Measurements from ENCODE around the gene MYO1D. TPM values are rescaled to one million over a fixed set of nuclear protein-coding genes. Genes with fewer than 3 reads are reported as not detected.
A peak's percentile ranks its signal among the peaks of the same experiment; 100 is the strongest.

Gene MYO1D
- total RNA-seq, 1 experiment from 2014 or later, result 5.6 TPM

GRCh38 chr17:32916134-32916533 is 39.2 kb upstream of the MYO1D start:
- no peak overlapping the region for H3K9ac ChIP-seq (ENCODE audit: low read length)

GRCh38 chr17:32915245-32915644 is 38.3 kb upstream of the MYO1D start:
- Histone ChIP-seq H3K9ac (ENCODE audit: low read length) (no peak overlapping the region), H3K27me3 (ENCODE audit: low read length) (no peaks in the 10 kb centered on the region), H3K4me3 (ENCODE audit: low read length) (no peak overlapping the region), H3K4me2 (ENCODE audit: low read depth, low read length, poor library complexity, severe bottlenecking) (no peak overlapping the region), H2AFZ (ENCODE audit: low read length) (no peak overlapping the region), H3K9me2 (replicated peaks; ENCODE audit: insufficient read depth, low read length) (no peaks in the 10 kb centered on the region), H3K9me3 (ENCODE audit: low read length) (no peaks in the 10 kb centered on the region), H3K4me1 (ENCODE audit: low read length) (no peaks in the 10 kb centered on the region), H3K79me2 (ENCODE audit: low read length) (no peaks in the 10 kb centered on the region), H3K27ac (ENCODE audit: low read length) (no peak overlapping the region), H4K20me1 (ENCODE audit: insufficient read depth, low read depth, low read length) (no peaks in the 10 kb centered on the region), H3K36me3 (ENCODE audit: insufficient read depth, low read length) (no peaks in the 10 kb centered on the region)
- no peak for DNase-seq

More at GRCh38 chr17:32916134-32916533, 39.2 kb upstream of the MYO1D start:
- Histone ChIP-seq H3K4me3 (ENCODE audit: low read length) (no peak overlapping the region), H3K9me2 (replicated peaks; ENCODE audit: insufficient read depth, low read length) (no peaks in the 10 kb centered on the region), H4K20me1 (ENCODE audit: insufficient read depth, low read depth, low read length) (no peaks in the 10 kb centered on the region), H3K4me1 (ENCODE audit: low read length) (no peaks in the 10 kb centered on the region), H3K27ac (ENCODE audit: low read length) (no peak overlapping the region), H3K4me2 (ENCODE audit: low read depth, low read length, poor library complexity, severe bottlenecking) (no peak overlapping the region), H2AFZ (ENCODE audit: low read length) (no peak overlapping the region), H3K36me3 (ENCODE audit: insufficient read depth, low read length) (no peaks in the 10 kb centered on the region), H3K9me3 (ENCODE audit: low read length) (no peaks in the 10 kb centered on the region), H3K79me2 (ENCODE audit: low read length) (no peaks in the 10 kb centered on the region), H3K27me3 (ENCODE audit: low read length) (no peaks in the 10 kb centered on the region)
- DNase-seq, result no peak

GRCh38 chr17:32914181-32914580 is 37.3 kb upstream of the MYO1D start:
- H3K4me3 ChIP-seq (ENCODE audit: low read length), result no peak overlapping the region
- no peak overlapping the region for H3K4me2 ChIP-seq (ENCODE audit: low read depth, low read length, poor library complexity, severe bottlenecking)
- no peak overlapping the region for H3K9ac ChIP-seq (ENCODE audit: low read length)
- H4K20me1 ChIP-seq (ENCODE audit: insufficient read depth, low read depth, low read length), result no peaks in the 10 kb centered on the region
- no peaks in the 10 kb centered on the region for H3K79me2 ChIP-seq (ENCODE audit: low read length)
- no peak overlapping the region for H3K27ac ChIP-seq (ENCODE audit: low read length)
- H2AFZ ChIP-seq (ENCODE audit: low read length), result no peak overlapping the region
- no peaks in the 10 kb centered on the region for H3K4me1 ChIP-seq (ENCODE audit: low read length)
- no peaks in the 10 kb centered on the region for H3K36me3 ChIP-seq (ENCODE audit: insufficient read depth, low read length)
- no peaks in the 10 kb centered on the region for H3K9me2 ChIP-seq (replicated peaks; ENCODE audit: insufficient read depth, low read length)
- DNase-seq, result no peak
- no peaks in the 10 kb centered on the region for H3K27me3 ChIP-seq (ENCODE audit: low read length)
- no peaks in the 10 kb centered on the region for H3K9me3 ChIP-seq (ENCODE audit: low read length)

- Histone ChIP-seq H2AFZ (ENCODE audit: low read length) (no peak overlapping the region), H4K20me1 (ENCODE audit: insufficient read depth, low read depth, low read length) (no peaks in the 10 kb centered on the region), H3K27me3 (ENCODE audit: low read length) (no peaks in the 10 kb centered on the region), H3K9ac (ENCODE audit: low read length) (no peak overlapping the region), H3K4me2 (ENCODE audit: low read depth, low read length, poor library complexity, severe bottlenecking) (no peak overlapping the region), H3K4me1 (ENCODE audit: low read length) (no peaks in the 10 kb centered on the region), H3K9me2 (replicated peaks; ENCODE audit: insufficient read depth, low read length) (no peaks in the 10 kb centered on the region), H3K4me3 (ENCODE audit: low read length) (no peak overlapping the region), H3K27ac (ENCODE audit: low read length) (no peak overlapping the region), H3K79me2 (ENCODE audit: low read length) (no peaks in the 10 kb centered on the region), H3K9me3 (ENCODE audit: low read length) (no peaks in the 10 kb centered on the region), H3K36me3 (ENCODE audit: insufficient read depth, low read length) (no peaks in the 10 kb centered on the region)
- no peak for DNase-seq
Measured at GRCh38 chr17:32913593-32913992, 36.7 kb upstream of the MYO1D start.

- H2AFZ ChIP-seq (ENCODE audit: low read length), result no peak overlapping the region
- H3K9ac ChIP-seq (ENCODE audit: low read length), result no peak overlapping the region
- no peaks in the 10 kb centered on the region for H3K27me3 ChIP-seq (ENCODE audit: low read length)
- H3K9me2 ChIP-seq (replicated peaks; ENCODE audit: insufficient read depth, low read length), result no peaks in the 10 kb centered on the region
- H3K27ac ChIP-seq (ENCODE audit: low read length), result no peak overlapping the region
- no peaks in the 10 kb centered on the region for H3K9me3 ChIP-seq (ENCODE audit: low read length)
- H4K20me1 ChIP-seq (ENCODE audit: insufficient read depth, low read depth, low read length), result no peaks in the 10 kb centered on the region
- no peak for DNase-seq
- H3K4me2 ChIP-seq (ENCODE audit: low read depth, low read length, poor library complexity, severe bottlenecking), result no peak overlapping the region
- no peaks in the 10 kb centered on the region for H3K79me2 ChIP-seq (ENCODE audit: low read length)
- no peaks in the 10 kb centered on the region for H3K4me1 ChIP-seq (ENCODE audit: low read length)
- no peak overlapping the region for H3K4me3 ChIP-seq (ENCODE audit: low read length)
- H3K36me3 ChIP-seq (ENCODE audit: insufficient read depth, low read length), result no peaks in the 10 kb centered on the region
Measured at GRCh38 chr17:32912218-32912897, 35.4 kb upstream of the MYO1D start.

- H4K20me1 ChIP-seq (ENCODE audit: insufficient read depth, low read depth, low read length), result no peaks in the 10 kb centered on the region
- H3K9ac ChIP-seq (ENCODE audit: low read length), result no peak overlapping the region
- no peak for DNase-seq
- no peak overlapping the region for H3K27ac ChIP-seq (ENCODE audit: low read length)
- no peak overlapping the region for H3K4me2 ChIP-seq (ENCODE audit: low read depth, low read length, poor library complexity, severe bottlenecking)
- no peaks in the 10 kb centered on the region for H3K9me3 ChIP-seq (ENCODE audit: low read length)
- no peaks in the 10 kb centered on the region for H3K27me3 ChIP-seq (ENCODE audit: low read length)
- H2AFZ ChIP-seq (ENCODE audit: low read length), result no peak overlapping the region
- H3K4me3 ChIP-seq (ENCODE audit: low read length), result no peak overlapping the region
- H3K36me3 ChIP-seq (ENCODE audit: insufficient read depth, low read length), result no peaks in the 10 kb centered on the region
- no peaks in the 10 kb centered on the region for H3K79me2 ChIP-seq (ENCODE audit: low read length)
- no peaks in the 10 kb centered on the region for H3K4me1 ChIP-seq (ENCODE audit: low read length)
- no peaks in the 10 kb centered on the region for H3K9me2 ChIP-seq (replicated peaks; ENCODE audit: insufficient read depth, low read length)
Measured at GRCh38 chr17:32910769-32911168, 33.8 kb upstream of the MYO1D start.

- Histone ChIP-seq H3K9ac (ENCODE audit: low read length) (no peak overlapping the region), H3K36me3 (ENCODE audit: insufficient read depth, low read length) (no peaks in the 10 kb centered on the region), H3K4me2 (ENCODE audit: low read depth, low read length, poor library complexity, severe bottlenecking) (no peak overlapping the region), H3K9me3 (ENCODE audit: low read length) (no peaks in the 10 kb centered on the region), H3K27me3 (ENCODE audit: low read length) (no peaks in the 10 kb centered on the region), H3K4me3 (ENCODE audit: low read length) (no peak overlapping the region), H2AFZ (ENCODE audit: low read length) (no peak overlapping the region; the same call in 1 of the 2 replicates), H3K9me2 (replicated peaks; ENCODE audit: insufficient read depth, low read length) (no peaks in the 10 kb centered on the region), H3K4me1 (ENCODE audit: low read length) (no peaks in the 10 kb centered on the region), H3K27ac (ENCODE audit: low read length) (no peak overlapping the region), H4K20me1 (ENCODE audit: insufficient read depth, low read depth, low read length) (no peaks in the 10 kb centered on the region), H3K79me2 (ENCODE audit: low read length) (no peaks in the 10 kb centered on the region)
- DNase-seq, result peak; percentile 76
Measured at GRCh38 chr17:32909787-32910369, 33.0 kb upstream of the MYO1D start.

- H4K20me1 ChIP-seq (ENCODE audit: insufficient read depth, low read depth, low read length), result no peaks in the 10 kb centered on the region
- H3K9me2 ChIP-seq (replicated peaks; ENCODE audit: insufficient read depth, low read length), result no peaks in the 10 kb centered on the region
- H3K79me2 ChIP-seq (ENCODE audit: low read length), result no peaks in the 10 kb centered on the region
- no peaks in the 10 kb centered on the region for H3K36me3 ChIP-seq (ENCODE audit: insufficient read depth, low read length)
- no peaks in the 10 kb centered on the region for H3K4me1 ChIP-seq (ENCODE audit: low read length)
- no peak overlapping the region for H3K4me2 ChIP-seq (ENCODE audit: low read depth, low read length, poor library complexity, severe bottlenecking)
- no peak overlapping the region for H2AFZ ChIP-seq (ENCODE audit: low read length)
- H3K27ac ChIP-seq (ENCODE audit: low read length), result no peak overlapping the region
- H3K9ac ChIP-seq (ENCODE audit: low read length), result no peak overlapping the region
- H3K4me3 ChIP-seq (ENCODE audit: low read length), result no peak overlapping the region
- no peaks in the 10 kb centered on the region for H3K27me3 ChIP-seq (ENCODE audit: low read length)
- no peak for DNase-seq
- no peaks in the 10 kb centered on the region for H3K9me3 ChIP-seq (ENCODE audit: low read length)
Measured at GRCh38 chr17:32907583-32907982, 30.7 kb upstream of the MYO1D start.

Measured in Karpas-422 (cell line).